ENCODE data around the gene KCNN3.

The KCNN3 gene

GRCh38 chr1:154742606-154743005 lies 127.5 kb downstream of the KCNN3 start:
- no peaks in the 10 kb centered on the region for H3K4me1 ChIP-seq
- no peak overlapping the region for H3K4me3 ChIP-seq (ENCODE audit: low read depth, low read length)
- no peak overlapping the region for H3K9ac ChIP-seq
- no peaks in the 10 kb centered on the region for H3K9me3 ChIP-seq (ENCODE audit: control insufficient read depth, low read length)
- H2AFZ ChIP-seq = no peak overlapping the region
- no peaks in the 10 kb centered on the region for H3K79me2 ChIP-seq
- no peak for TF ChIP-seq CTCF (IDR thresholded peaks at IDR 0.05)
- H3K27ac ChIP-seq = no peak overlapping the region
- H3K4me2 ChIP-seq (ENCODE audit: low read length) = no peak overlapping the region
- H3K27me3 ChIP-seq (ENCODE audit: control insufficient read depth, insufficient read depth, low read length) = no peaks in the 10 kb centered on the region
- H3K36me3 ChIP-seq (ENCODE audit: control insufficient read depth, insufficient read depth, low read length) = no peaks in the 10 kb centered on the region

GRCh38 chr1:154741741-154742495 lies 128.2 kb downstream of the KCNN3 start:
- Histone ChIP-seq H3K79me2 (no peaks in the 10 kb centered on the region), H3K36me3 (ENCODE audit: control insufficient read depth, insufficient read depth, low read length) (no peaks in the 10 kb centered on the region), H3K9ac (no peak overlapping the region), H3K27ac (no peak overlapping the region), H3K4me1 (no peaks in the 10 kb centered on the region), H3K27me3 (ENCODE audit: control insufficient read depth, insufficient read depth, low read length) (no peaks in the 10 kb centered on the region), H3K4me2 (ENCODE audit: low read length) (no peak overlapping the region), H3K4me3 (ENCODE audit: low read depth, low read length) (no peak overlapping the region), H2AFZ (no peak overlapping the region), H3K9me3 (ENCODE audit: control insufficient read depth, low read length) (no peaks in the 10 kb centered on the region)
- no peak for TF ChIP-seq CTCF (IDR thresholded peaks at IDR 0.05)

- Histone ChIP-seq H3K27ac (no peak overlapping the region), H3K9me3 (ENCODE audit: control insufficient read depth, low read length) (no peaks in the 10 kb centered on the region), H3K4me1 (no peaks in the 10 kb centered on the region), H2AFZ (no peak overlapping the region), H3K9ac (no peak overlapping the region), H3K27me3 (ENCODE audit: control insufficient read depth, insufficient read depth, low read length) (no peaks in the 10 kb centered on the region), H3K4me3 (ENCODE audit: low read depth, low read length) (no peak overlapping the region), H3K4me2 (ENCODE audit: low read length) (no peak overlapping the region), H3K36me3 (ENCODE audit: control insufficient read depth, insufficient read depth, low read length) (no peaks in the 10 kb centered on the region), H3K79me2 (no peaks in the 10 kb centered on the region)
- TF ChIP-seq CTCF (IDR thresholded peaks at IDR 0.05) = no peak
Observed at GRCh38 chr1:154741327-154741726, 128.8 kb downstream of the KCNN3 start.

GRCh38 chr1:154739654-154740053 lies 130.4 kb downstream of the KCNN3 start:
- no peaks in the 10 kb centered on the region for H3K79me2 ChIP-seq
- no peaks in the 10 kb centered on the region for H3K36me3 ChIP-seq (ENCODE audit: control insufficient read depth, insufficient read depth, low read length)
- no peak overlapping the region for H3K4me3 ChIP-seq (ENCODE audit: low read depth, low read length)
- no peak overlapping the region for H3K9ac ChIP-seq
- H2AFZ ChIP-seq = no peak overlapping the region
- no peaks in the 10 kb centered on the region for H3K4me1 ChIP-seq
- H3K4me2 ChIP-seq (ENCODE audit: low read length) = no peak overlapping the region
- H3K27ac ChIP-seq = no peak overlapping the region
- TF ChIP-seq CTCF (IDR thresholded peaks at IDR 0.05) = no peak
- no peaks in the 10 kb centered on the region for H3K9me3 ChIP-seq (ENCODE audit: control insufficient read depth, low read length)
- H3K27me3 ChIP-seq (ENCODE audit: control insufficient read depth, insufficient read depth, low read length) = no peaks in the 10 kb centered on the region

GRCh38 chr1:154736841-154737240 lies 133.2 kb downstream of the KCNN3 start:
- no peaks in the 10 kb centered on the region for H3K9me3 ChIP-seq (ENCODE audit: control insufficient read depth, low read length)
- no peaks in the 10 kb centered on the region for H3K79me2 ChIP-seq
- H3K36me3 ChIP-seq (ENCODE audit: control insufficient read depth, insufficient read depth, low read length) = no peaks in the 10 kb centered on the region
- TF ChIP-seq CTCF (IDR thresholded peaks at IDR 0.05) = no peak
- H3K27me3 ChIP-seq (ENCODE audit: control insufficient read depth, insufficient read depth, low read length) = no peaks in the 10 kb centered on the region
- no peaks in the 10 kb centered on the region for H3K4me1 ChIP-seq
- H3K4me2 ChIP-seq (ENCODE audit: low read length) = no peak overlapping the region
- H3K4me3 ChIP-seq (ENCODE audit: low read depth, low read length) = no peak overlapping the region
- H3K27ac ChIP-seq = no peak overlapping the region
- H2AFZ ChIP-seq = no peak overlapping the region
- H3K9ac ChIP-seq = no peak overlapping the region
